IMR-90 (cell line): ENCODE measurements around the gene VEZT.

Source experiments
- CEBPB ChIP-seq: IDR thresholded peaks from 2 replicates; pipeline ENCODE4 v1.6.1; 2012; ENCODE audit warnings: low read depth, low read length, improper control_type of control experiment
- POLR2A ChIP-seq: IDR thresholded peaks from 2 replicates; pipeline ENCODE4 v1.6.1; 2012; ENCODE audit warnings: mild to moderate bottlenecking, low read depth, low read length
- RAD21 ChIP-seq: IDR thresholded peaks from 2 replicates; pipeline ENCODE4 v1.6.1; 2012; ENCODE audit warnings: low read length, improper control_type of control experiment
- RFX5 ChIP-seq: IDR thresholded peaks from 2 replicates; pipeline ENCODE4 v1.8.0; 2012; ENCODE audit warnings: low read depth, mild to moderate bottlenecking, low read length, moderate library complexity
- USF2 ChIP-seq: fragments of 150-350 bp; IDR thresholded peaks from 2 replicates; pipeline ENCODE4 v1.6.1; 2017; ENCODE audit warnings: mild to moderate bottlenecking, antibody characterized with exemption, low read length, low read depth
- TF ChIP-seq, protein P1 (sequence below): conservative IDR thresholded peaks from 2 replicates; pipeline ENCODE4 v1.5.1; 2012; ENCODE audit warnings: mild to moderate bottlenecking, low read depth, low read length, improper control_type of control experiment

- TF ChIP-seq POLR2A, result no peak
- no peak for TF ChIP-seq RFX5
- TF ChIP-seq, protein P1, sequence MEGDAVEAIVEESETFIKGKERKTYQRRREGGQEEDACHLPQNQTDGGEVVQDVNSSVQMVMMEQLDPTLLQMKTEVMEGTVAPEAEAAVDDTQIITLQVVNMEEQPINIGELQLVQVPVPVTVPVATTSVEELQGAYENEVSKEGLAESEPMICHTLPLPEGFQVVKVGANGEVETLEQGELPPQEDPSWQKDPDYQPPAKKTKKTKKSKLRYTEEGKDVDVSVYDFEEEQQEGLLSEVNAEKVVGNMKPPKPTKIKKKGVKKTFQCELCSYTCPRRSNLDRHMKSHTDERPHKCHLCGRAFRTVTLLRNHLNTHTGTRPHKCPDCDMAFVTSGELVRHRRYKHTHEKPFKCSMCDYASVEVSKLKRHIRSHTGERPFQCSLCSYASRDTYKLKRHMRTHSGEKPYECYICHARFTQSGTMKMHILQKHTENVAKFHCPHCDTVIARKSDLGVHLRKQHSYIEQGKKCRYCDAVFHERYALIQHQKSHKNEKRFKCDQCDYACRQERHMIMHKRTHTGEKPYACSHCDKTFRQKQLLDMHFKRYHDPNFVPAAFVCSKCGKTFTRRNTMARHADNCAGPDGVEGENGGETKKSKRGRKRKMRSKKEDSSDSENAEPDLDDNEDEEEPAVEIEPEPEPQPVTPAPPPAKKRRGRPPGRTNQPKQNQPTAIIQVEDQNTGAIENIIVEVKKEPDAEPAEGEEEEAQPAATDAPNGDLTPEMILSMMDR, result no peak
- no peak for TF ChIP-seq RAD21
- no peak for TF ChIP-seq CEBPB
- TF ChIP-seq USF2, result no peak
Observed at GRCh38 chr12:95243497-95244183, 26.0 kb downstream of the VEZT start.
